Neural progenitor cell (in vitro differentiated cells): Measurements from ENCODE around the gene PTRH1.

ENCODE experiments used
- EZH2 ChIP-seq: fragments of 200-600 bp; sonication (generic); IDR thresholded peaks from 2 replicates; pipeline ENCODE4 v1.6.1; 2017; ENCODE audit warnings: antibody characterized with exemption, mild to moderate bottlenecking, moderate library complexity
- TF ChIP-seq, protein P1 (sequence below): fragments of 200-600 bp; sonication (generic); IDR thresholded peaks from 2 replicates; pipeline ENCODE4 v1.5.1; 2017; ENCODE audit warnings: antibody characterized with exemption, mild to moderate bottlenecking

DNA sequence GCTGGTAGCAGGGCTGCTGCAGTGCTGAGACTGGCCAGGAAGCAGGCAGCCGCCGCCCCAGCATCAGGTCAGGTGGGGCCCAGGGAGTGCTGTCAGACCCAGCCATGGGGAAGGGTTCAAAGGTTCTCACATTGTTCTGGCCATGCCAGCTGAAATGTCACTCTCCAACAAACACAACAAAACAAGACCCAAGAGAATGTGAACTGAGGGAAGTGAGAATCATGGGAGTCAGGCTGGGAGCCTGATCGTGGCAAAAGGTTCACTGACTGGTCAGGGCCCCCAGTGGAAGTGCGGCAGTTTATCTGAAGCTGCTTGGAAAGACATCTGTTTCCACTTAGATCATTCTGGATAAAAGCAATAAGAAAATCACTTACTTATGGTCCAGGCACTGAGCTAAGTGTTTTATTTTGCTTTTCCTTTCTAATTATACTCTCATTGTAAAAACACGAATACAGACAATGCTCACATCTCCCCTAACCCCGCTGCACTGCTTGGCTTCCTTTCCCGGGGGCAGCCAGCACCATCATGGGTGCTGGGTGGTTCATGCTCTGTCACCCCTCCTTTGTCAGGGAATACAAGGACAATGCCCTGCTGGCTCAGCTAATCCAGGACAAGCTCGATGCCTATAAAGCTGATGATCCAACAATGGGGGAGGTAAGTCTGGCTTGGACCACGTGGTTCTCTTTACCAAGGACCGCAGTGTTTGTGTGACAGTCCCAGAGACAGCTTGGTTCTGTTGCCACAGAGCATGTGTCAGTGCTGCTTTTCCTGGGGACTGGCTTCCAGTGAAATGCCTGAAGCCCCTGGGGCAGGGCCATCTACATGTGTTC lies 50.6 kb downstream of the PTRH1 start:
- TF ChIP-seq, protein P1, sequence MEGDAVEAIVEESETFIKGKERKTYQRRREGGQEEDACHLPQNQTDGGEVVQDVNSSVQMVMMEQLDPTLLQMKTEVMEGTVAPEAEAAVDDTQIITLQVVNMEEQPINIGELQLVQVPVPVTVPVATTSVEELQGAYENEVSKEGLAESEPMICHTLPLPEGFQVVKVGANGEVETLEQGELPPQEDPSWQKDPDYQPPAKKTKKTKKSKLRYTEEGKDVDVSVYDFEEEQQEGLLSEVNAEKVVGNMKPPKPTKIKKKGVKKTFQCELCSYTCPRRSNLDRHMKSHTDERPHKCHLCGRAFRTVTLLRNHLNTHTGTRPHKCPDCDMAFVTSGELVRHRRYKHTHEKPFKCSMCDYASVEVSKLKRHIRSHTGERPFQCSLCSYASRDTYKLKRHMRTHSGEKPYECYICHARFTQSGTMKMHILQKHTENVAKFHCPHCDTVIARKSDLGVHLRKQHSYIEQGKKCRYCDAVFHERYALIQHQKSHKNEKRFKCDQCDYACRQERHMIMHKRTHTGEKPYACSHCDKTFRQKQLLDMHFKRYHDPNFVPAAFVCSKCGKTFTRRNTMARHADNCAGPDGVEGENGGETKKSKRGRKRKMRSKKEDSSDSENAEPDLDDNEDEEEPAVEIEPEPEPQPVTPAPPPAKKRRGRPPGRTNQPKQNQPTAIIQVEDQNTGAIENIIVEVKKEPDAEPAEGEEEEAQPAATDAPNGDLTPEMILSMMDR = no peak
- TF ChIP-seq EZH2 = no peak
